ENCODE data around the gene PLOD1.

GRCh38 chr1:11919621-11920020, 14.9 kb upstream of the PLOD1 start:
- TF ChIP-seq CTCF (IDR thresholded peaks at IDR 0.05; ENCODE audit: borderline replicate concordance, extremely low read depth, low read length, poor library complexity, severe bottlenecking): no peak
- TF ChIP-seq EZH2 (IDR thresholded peaks at IDR 0.05; ENCODE audit: borderline replicate concordance, low read depth, low read length, severe bottlenecking): no peak

All from DND-41 (cell line).